PFSK-1 (cell line): Measurements from ENCODE around the gene CFAP410.

ENCODE experiments used
- FOXP2 ChIP-seq: optimal IDR thresholded peaks from 2 replicates; pipeline ENCODE3; 2011; ENCODE audit warnings: borderline replicate concordance, control low read depth, inconsistent platforms; ENCODE audit not compliant: insufficient read depth; ENCODE audit errors: extremely low read length, extremely low read depth
- POLR2AphosphoS5 ChIP-seq: IDR thresholded peaks from 2 replicates; pipeline ENCODE4 v1.6.1; 2012; ENCODE audit warnings: low read depth, mild to moderate bottlenecking, control low read depth, low read length, moderate library complexity
- SIN3A ChIP-seq: IDR thresholded peaks from 2 replicates; pipeline ENCODE4 v1.6.1; 2012; ENCODE audit warnings: mild to moderate bottlenecking, low read length, moderate library complexity, borderline replicate concordance; ENCODE audit not compliant: insufficient read depth
- TAF1 ChIP-seq: IDR thresholded peaks from 2 replicates; pipeline ENCODE4 v1.6.1; 2012; ENCODE audit warnings: low read length, control low read depth, borderline replicate concordance; ENCODE audit not compliant: insufficient read depth
- TF ChIP-seq, protein P1 (sequence below), 2 experiments: IDR thresholded peaks; 2 replicates each; pipeline versions ENCODE4 v1.6.1 to v1.8.0; 2011 to 2012; ENCODE audit warnings: low read depth in 2 of 2, low read length in 2 of 2, control low read depth in 1 of 2, inconsistent platforms in 1 of 2, mild to moderate bottlenecking in 1 of 2, moderate library complexity in 1 of 2; ENCODE audit not compliant: insufficient read depth in 1 of 2

CFAP410 gene

DNA sequence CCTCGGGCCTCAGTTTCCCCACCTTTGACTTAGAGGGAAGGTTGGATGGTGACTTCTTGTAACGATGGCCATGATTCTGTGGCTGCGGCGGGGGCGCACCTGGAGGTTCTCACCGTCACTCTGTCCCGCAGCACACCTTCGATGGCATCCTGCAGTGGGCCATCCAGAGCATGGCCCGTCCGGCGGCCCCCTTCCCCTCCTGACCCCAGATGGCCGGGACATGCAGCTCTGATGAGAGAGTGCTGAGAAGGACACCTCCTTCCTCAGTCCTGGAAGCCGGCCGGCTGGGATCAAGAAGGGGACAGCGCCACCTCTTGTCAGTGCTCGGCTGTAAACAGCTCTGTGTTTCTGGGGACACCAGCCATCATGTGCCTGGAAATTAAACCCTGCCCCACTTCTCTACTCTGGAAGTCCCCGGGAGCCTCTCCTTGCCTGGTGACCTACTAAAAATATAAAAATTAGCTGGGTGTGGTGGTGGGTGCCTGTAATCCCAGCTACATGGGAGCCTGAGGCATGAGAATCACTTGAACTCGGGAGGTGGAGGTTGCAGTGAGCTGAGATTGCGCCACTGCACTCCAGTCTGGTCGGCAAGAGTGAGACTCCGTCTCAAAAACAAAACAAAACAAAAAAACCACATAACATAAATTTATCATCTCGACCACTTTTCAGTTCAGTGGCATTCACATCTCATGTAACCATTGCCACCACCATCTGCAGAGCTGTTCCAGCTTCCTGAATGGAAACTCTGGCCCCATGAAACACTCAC is 41.5 kb downstream of the CFAP410 start:
- TF ChIP-seq, protein P1, sequence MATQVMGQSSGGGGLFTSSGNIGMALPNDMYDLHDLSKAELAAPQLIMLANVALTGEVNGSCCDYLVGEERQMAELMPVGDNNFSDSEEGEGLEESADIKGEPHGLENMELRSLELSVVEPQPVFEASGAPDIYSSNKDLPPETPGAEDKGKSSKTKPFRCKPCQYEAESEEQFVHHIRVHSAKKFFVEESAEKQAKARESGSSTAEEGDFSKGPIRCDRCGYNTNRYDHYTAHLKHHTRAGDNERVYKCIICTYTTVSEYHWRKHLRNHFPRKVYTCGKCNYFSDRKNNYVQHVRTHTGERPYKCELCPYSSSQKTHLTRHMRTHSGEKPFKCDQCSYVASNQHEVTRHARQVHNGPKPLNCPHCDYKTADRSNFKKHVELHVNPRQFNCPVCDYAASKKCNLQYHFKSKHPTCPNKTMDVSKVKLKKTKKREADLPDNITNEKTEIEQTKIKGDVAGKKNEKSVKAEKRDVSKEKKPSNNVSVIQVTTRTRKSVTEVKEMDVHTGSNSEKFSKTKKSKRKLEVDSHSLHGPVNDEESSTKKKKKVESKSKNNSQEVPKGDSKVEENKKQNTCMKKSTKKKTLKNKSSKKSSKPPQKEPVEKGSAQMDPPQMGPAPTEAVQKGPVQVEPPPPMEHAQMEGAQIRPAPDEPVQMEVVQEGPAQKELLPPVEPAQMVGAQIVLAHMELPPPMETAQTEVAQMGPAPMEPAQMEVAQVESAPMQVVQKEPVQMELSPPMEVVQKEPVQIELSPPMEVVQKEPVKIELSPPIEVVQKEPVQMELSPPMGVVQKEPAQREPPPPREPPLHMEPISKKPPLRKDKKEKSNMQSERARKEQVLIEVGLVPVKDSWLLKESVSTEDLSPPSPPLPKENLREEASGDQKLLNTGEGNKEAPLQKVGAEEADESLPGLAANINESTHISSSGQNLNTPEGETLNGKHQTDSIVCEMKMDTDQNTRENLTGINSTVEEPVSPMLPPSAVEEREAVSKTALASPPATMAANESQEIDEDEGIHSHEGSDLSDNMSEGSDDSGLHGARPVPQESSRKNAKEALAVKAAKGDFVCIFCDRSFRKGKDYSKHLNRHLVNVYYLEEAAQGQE (IDR thresholded peaks at IDR 0.05; ENCODE audit: insufficient read depth in 1 of 2, low read depth in 2 of 2, low read length in 2 of 2): no peak
- TF ChIP-seq TAF1: no peak
- no peak for TF ChIP-seq POLR2AphosphoS5
- TF ChIP-seq FOXP2: no peak
- no peak for TF ChIP-seq SIN3A

DNA sequence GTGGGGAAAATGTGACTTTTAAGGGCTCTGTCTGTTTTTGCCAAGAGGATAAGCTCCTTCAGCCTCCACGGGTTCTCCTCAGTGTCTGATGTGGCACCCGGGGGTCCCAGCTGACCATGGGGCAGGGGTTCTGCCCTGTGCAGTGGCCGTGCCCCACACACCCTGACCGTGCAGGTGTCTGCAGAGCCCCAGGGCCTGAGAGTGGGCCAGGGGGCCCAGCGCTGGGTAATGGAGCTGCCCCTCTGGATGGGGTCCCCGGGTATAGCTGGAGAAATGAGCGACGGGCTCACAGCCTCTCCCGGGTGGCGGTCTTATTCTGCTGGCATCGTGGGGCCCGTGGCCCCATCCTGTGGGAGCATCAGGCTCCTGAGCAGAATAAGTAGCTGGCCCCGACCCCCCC is 42.3 kb downstream of the CFAP410 start:
- TF ChIP-seq TAF1 (no peak), FOXP2 (no peak), SIN3A (no peak)

DNA sequence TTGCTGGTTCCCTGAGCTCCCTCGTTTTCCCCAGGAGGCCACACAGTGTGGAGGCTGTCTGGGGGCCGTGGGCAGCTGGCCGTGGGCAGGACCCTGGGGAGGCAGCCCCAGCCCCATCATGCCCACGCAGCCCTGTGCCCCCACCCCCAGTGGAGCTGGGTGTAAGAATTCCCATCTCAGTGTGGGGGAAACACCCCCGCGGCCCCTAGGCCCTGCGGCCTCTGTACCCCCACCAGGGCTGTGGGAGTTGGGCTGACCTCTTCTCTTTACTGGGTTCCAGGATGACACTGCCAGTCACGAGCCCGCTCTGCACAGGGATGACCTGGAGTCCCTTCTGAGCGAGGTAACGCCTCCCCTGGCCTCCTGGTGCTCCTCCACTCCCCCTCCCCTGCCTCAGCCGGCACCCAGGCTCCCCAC is 43.1 kb downstream of the CFAP410 start:
- TF ChIP-seq, protein P1 (IDR thresholded peaks at IDR 0.05; ENCODE audit: insufficient read depth in 1 of 2, low read depth in 2 of 2, low read length in 2 of 2): no peak
- no peak for TF ChIP-seq FOXP2
- TF ChIP-seq SIN3A: no peak
- TF ChIP-seq POLR2AphosphoS5: no peak
- TF ChIP-seq TAF1: no peak

DNA sequence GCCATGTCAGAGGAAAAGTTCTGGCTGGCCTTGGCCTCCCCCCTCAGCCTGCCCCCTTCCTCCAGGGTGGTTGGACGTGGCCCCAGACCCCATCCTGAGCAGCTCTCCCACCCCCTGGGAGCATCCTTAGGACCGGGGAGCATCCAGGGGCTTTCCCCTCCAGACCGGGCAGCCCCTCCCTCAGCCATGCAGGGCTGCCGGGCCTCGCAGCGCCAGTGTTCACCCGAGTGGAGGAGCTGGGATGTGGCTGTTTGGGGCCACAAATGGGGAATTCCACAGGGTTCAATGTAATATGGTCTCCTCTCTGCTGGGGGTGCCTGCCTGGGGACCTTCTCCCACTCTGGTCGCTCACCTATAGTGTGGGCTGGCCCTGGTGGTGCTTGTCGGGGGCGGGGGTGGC is 43.5 kb downstream of the CFAP410 start:
- TF ChIP-seq FOXP2 (no peak), TAF1 (no peak), SIN3A (no peak), POLR2AphosphoS5 (no peak)
- TF ChIP-seq, protein P1 (IDR thresholded peaks at IDR 0.05; ENCODE audit: insufficient read depth in 1 of 2, low read depth in 2 of 2, low read length in 2 of 2): no peak

DNA sequence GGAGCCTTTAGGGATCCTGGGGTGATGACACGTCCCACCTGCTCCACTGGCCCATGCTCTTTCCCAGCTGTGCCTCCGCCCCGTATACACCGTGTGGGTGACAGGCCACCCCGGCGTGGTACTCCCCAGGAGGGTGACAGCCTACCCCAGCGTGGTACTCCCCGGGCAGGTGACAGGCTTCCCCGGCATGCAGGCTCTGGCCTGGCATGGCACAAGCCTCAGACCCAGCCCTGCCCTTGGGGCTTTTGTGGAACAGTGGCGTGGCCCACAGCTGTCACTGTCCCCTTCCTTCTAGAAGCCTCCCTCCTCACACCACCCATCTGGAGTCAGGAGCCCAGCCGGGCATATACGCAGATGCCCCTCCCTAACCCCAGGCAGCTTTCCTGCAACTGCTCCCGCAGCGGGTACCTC is 44.0 kb downstream of the CFAP410 start:
- TF ChIP-seq TAF1 (no peak), FOXP2 (no peak)
- TF ChIP-seq, protein P1 (IDR thresholded peaks at IDR 0.05; ENCODE audit: insufficient read depth in 1 of 2, low read depth in 2 of 2, low read length in 2 of 2): no peak
